ENCODE results near the gene MALL.
"Not testable (repeated sequence)": the region's sequence is repeated elsewhere in the genome, so short reads cannot be mapped to it uniquely, and the experiment has no call there.

The MALL gene

DNA sequence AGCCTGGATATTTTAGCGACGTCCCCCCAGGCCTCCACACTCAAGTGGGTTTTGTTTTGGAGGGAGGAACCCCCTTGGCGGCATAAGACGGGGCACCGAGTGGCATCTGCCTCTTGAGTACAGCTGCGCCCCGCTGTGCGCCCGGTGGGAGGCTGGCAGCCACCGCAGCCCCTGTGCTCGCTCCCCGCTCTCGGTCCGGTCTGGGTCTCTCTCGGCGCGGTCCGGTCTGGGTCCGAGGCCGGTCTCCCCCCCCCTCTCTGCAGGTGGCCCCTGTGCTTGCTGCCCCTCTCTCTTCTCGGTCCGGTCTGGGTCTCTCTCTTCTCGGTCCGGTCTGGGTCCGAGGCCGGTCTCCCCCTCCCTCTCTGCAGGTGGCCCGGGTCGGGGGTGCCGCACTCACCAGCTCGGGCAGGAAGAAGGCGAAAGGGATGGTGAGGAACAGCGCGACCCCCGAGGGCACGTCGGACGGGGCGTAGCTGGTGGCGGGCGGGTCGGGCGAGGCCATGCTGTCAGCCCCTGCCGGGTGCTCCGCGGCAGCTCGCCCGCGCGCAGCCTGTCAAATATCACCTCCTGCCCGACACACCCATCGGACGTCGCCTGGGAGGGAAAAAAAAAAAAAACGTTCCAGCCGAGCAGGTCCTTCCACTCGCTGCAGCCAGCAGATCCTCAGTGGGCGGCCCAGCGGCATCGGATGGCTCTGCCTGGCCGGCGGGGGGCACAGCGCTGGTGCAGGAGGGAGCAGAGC, at the start of gene MALL:
TSS of gene MALL (minus strand) at position 532 of the 742 bp plus-strand sequence. CDS start at position 502, 30 bp downstream.
- no peak for DNase-seq

DNA sequence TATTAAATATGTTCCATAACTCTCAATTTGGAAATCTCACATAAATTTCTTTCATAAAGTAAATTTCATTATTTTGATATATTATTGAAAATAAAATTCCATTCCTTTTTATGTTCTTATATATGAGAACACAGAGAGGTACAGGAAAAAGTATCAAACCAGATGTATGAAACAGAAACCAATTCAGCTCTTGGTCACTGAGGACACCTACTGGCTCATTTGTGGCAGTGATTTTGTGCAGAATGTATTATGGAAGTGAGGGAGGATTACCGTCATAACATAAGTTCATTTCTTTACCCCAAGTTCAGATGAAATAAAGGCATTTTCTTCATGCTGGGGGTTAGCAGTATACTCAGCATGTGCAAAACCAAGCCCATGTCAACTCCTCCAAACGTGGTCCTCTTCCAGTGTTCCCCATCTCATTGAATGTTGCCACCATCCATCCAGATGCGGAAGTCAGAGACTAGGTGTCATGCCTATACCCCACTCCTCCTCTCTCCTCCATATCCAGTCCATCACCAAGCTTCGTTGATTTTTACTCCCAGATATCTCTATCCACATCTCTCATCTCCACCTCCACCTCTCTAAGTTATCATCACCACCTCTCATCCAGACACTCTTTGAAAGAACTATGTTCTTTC, 41.7 kb upstream of the MALL start:
- no peak for DNase-seq

DNA sequence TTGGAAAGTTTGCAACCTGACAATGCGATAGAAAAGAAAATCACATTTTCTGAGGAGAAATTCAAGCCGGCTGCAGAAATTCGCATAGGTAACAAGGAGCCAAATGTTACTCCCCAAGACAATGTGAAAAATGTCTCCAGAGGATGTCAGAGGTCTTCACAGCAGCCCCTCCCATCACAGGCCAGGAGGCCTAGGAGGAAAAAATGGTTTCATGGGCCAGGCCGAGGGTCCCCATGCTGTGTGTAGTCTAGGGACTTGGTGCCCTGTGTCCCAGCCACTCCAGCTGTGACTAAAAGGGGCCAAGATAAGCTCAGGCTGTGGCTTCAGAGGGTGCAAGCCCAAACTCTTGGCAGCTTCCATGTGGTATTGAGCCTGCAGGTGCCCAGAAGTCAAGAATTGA, 39.2 kb upstream of the MALL start:
- DNase-seq: not testable (repeated sequence)

DNA sequence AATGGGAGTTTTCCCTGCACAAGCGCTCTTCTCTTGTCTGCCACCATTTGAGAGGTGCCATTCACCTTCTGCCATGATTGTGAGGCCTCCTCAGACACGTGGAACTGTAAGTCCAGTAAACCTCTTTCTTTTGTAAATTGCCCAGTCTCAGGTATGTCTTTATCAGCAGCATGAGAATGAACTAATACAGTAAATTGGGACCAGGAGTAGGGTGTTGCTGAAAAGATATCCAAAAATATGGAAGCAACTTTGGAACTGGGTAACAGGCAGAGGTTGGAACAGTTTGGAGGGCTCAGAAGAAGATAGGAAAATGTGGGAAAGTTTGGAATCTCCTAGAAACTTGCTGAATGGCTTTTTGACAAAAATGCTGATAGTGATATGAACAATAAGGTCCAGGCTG, 38.6 kb upstream of the MALL start:
- not testable (repeated sequence) for DNase-seq

GRCh38 chr2:110153416-110153815, 37.8 kb upstream of the MALL start:
- no peak for DNase-seq

DNA sequence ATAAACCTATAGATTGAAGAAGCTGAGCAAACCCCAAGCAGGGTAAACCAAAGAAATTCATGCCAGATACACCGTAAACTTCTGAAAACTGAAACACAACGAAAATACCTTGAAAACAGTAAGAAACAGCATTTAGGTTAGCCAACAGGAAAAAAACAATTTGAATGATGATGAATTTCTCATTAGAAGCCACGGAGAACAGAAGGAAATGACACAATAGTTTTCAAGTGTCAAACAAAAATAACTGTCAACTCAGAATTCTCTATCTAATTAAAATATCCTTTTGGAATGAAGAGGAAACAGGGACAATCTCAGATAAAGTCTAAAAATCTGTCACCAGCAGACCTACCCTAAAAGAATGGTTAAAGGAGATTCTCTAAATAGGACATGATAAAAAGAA, 37.3 kb upstream of the MALL start:
- no peak for DNase-seq

- DNase-seq: no peak
These were observed 34.0 kb upstream of the MALL start for GRCh38 chr2:110149330-110150220.

DNA sequence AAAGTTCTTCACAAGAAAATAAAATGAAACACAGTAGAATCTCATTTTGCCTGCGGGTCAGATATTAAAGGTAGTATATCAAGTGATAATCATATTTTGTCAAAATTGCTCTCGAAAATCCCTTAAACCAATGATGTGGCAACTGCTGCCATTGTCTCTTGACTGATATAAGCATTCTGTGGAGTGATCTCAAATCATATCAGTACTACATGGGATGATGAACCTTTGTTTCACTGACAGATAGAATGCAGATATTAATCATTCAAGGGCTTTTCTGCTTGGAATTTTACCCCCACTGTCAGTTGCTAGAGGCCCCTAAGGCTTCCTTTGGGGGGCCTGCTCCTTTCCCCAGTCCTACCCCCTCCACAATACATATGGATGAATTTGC, 31.3 kb upstream of the MALL start:
- DNase-seq: no peak

DNA sequence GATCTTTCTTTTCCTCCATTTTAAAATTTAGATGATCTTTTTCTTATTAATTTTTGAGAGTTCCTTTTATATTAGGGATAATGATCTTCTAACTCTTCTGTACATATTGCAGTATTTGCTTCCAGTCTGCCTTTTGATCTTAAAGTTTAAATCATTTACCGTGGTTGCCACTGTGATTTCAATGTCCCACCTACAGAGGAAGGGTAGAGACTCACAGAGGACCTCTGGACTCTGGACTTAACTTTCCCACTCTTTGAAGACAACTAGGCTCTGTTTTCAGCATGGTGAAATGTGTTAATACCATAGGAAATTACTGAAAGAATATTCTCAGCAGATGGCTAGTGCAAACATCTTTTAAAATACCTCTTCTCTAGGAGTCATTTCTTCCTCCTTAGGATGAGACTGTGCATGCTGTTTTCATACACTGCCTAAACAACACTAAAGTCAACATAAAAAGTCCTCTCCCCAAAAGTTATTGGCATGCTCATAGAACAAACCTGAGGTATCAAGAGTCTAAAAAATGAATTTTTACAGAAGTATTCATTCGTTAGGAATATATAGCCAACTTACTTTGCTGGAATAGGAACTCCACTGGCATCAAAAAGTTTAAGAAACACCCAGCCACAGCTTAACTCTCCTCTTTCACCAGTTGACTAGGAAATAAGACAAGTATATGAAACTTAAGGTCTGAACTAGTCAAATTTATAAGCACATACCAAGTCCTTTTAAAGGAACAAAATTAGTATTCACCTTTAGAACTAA, 30.7 kb upstream of the MALL start:
- DNase-seq: no peak

- no peak for DNase-seq
These were observed 28.4 kb upstream of the MALL start for GRCh38 chr2:110143982-110144381.

GRCh38 chr2:110140401-110140800, 24.8 kb upstream of the MALL start:
- DNase-seq: no peak

DNA sequence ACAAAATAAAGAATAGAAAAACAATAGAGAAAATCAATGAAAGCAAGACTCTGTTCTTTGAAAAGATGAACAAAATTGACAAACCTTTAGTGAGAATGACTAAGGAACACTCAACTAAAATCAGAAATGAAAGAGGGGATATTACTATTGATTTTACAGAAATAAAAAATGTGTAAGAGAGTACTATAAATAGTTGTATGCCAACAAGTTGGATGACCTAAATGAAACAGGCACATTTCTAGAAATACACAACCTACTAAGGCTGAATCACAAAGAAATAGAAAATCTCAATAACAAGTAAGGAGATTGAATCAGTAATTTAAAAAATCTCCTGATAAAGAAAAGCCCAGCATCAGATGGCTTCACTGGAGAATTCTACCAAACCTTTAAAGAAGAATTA, 18.4 kb upstream of the MALL start:
- no peak for DNase-seq

DNA sequence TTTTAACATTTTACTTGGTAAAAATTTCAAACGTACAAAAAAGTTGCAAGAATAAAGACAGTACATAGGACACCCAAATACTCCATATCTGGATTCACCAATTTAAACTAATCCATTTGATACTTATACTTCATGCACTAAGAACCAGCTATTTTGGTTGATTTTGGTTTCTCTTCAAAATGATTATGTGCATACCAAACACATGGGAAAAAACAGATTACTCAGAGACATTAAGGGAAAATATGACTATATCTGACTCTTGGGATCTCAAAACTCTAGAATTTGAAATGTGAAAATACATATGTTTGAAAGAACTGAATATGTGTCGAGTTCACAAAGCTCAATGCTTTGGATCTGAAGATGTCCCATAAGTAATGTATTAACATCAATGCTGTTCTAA, 15.5 kb upstream of the MALL start:
- no peak for DNase-seq

DNA sequence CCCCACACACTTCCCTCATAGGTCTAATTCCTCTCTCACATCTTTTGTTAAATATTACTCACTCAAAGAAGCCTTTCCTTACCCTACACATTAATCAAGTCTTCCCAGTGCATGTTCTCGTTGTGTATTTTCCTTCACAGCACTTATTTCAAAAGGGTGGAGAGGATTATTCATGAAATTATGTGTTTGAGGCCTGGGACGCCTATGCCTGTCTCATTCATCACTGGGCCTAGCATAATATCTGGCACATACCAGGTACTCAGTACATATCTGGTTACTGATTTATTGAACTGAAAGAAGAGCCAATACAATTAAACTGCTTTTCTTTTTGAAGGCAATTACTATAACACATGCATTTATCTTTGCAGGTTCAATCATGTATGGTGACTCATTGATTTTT, 15.1 kb upstream of the MALL start:
- no peak for DNase-seq

DNA sequence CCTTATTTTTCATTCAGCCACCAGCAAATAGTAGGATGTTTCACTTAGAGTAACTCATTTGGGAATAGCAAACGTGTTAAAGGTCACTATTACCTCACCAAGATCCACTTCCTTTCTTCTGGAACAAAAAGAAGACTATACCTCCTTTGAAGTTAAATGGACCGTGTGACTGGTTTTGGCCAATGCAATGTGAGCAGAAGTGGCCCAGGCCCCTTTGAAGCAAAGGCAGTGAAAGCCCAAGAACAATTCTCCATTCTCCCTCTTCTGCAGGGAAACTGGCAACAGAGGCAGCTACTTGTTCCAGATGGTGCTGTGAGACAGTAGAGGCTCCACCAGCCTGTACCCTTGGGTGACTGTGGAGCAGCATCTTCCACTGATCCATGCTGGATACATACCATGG, 11.3 kb upstream of the MALL start:
- DNase-seq: no peak

GRCh38 chr2:110126086-110126773, 10.6 kb upstream of the MALL start:
- no peak for DNase-seq

DNA sequence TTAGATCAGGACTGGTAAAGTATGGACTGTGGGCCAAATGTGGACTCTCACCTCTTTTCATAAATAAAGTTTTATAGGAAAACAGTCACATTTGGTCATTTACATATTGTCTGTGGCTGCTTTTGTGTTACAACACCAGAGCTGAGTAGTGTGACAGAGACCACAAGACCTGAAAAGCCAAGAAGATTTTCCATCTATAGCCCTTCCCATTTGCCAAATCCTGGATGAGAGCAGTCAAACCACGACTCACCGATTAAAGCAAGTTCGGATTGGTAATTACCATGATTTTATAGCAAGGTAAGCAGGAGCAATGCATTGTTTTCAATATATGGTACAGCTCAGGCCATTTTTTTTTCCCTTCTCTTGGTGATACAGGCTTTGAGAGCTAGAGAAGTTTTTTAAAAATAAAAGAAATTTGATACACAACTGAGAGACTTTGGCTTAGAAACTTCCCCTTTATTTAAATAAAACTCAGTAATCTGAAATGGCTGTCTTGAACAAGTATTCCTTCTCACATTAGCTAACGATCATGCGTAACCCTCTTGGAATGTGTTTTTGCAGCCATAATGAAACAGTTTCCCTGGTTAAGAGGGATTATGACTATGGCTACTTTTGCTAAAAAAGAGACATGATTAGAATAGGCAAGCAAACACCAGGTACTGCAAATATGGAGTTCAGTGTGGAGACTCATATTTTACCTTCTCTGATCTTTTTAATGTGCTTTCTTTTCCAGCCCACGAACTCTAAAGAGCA, 9.5 kb upstream of the MALL start:
- no peak for DNase-seq

GRCh38 chr2:110124038-110124825, 8.6 kb upstream of the MALL start:
- DNase-seq: no peak

- no peak for DNase-seq
These were observed 6.0 kb upstream of the MALL start for GRCh38 chr2:110121592-110121991.

- DNase-seq: no peak
These were observed 5.4 kb upstream of the MALL start for GRCh38 chr2:110121052-110121334.

Data from activated CD8-positive, alpha-beta memory T cell treated with anti-CD3 and anti-CD28 coated beads, Interleukin-2, amount 50 U/mL, for 4 hours (primary cell).